ENCODE results near the gene PRKX.
"Not testable (repeated sequence)": the region's sequence is repeated elsewhere in the genome, so short reads cannot be mapped to it uniquely, and the experiment has no call there.

PRKX gene

DNA sequence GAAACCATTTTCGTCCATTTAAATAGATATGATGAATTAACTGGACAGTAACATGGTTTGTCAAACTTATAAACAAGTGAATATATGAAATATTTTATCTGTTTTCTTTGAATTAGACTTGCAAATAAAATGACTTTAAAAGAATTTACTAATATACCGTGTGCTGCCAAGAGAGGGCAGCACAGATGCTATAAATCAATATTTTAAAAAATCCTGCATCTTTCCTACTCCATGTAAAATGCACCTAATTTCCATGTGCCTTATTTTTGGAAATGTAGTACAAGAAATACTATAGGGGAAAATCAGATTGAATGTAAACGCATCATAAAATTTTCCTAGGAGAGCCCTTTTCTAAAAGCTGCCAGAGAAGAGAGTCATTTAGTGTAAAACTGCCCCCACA lies 62.2 kb downstream of the PRKX start:
- TF ChIP-seq, protein P1, sequence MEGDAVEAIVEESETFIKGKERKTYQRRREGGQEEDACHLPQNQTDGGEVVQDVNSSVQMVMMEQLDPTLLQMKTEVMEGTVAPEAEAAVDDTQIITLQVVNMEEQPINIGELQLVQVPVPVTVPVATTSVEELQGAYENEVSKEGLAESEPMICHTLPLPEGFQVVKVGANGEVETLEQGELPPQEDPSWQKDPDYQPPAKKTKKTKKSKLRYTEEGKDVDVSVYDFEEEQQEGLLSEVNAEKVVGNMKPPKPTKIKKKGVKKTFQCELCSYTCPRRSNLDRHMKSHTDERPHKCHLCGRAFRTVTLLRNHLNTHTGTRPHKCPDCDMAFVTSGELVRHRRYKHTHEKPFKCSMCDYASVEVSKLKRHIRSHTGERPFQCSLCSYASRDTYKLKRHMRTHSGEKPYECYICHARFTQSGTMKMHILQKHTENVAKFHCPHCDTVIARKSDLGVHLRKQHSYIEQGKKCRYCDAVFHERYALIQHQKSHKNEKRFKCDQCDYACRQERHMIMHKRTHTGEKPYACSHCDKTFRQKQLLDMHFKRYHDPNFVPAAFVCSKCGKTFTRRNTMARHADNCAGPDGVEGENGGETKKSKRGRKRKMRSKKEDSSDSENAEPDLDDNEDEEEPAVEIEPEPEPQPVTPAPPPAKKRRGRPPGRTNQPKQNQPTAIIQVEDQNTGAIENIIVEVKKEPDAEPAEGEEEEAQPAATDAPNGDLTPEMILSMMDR (conservative IDR thresholded peaks at IDR 0.05) = peak; percentile 67
- TF ChIP-seq ZFX (IDR thresholded peaks at IDR 0.05) = no peak
- H3K27ac ChIP-seq = no peak overlapping the region

DNA sequence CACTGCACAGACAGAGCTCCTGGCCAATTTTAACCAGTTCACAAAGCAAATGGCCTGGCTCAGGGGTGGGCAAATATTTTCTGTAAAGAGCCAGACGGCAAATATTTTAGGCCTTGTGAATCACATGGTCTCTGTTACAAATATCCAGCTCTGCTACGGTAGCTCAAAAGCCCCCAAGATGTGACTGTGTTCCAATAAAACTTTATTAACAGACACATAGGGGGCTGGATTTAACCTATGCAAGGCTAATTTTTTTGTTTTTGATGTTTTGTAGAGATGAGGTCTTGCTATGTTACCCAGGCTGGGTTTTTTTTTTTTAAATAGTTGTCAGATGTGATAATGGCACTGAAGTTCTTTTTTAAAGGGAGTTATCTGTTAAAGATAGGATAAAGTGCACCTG lies 65.4 kb downstream of the PRKX start:
- TF ChIP-seq, protein P1 (conservative IDR thresholded peaks at IDR 0.05) = no peak
- H3K27ac ChIP-seq = no peak overlapping the region

DNA sequence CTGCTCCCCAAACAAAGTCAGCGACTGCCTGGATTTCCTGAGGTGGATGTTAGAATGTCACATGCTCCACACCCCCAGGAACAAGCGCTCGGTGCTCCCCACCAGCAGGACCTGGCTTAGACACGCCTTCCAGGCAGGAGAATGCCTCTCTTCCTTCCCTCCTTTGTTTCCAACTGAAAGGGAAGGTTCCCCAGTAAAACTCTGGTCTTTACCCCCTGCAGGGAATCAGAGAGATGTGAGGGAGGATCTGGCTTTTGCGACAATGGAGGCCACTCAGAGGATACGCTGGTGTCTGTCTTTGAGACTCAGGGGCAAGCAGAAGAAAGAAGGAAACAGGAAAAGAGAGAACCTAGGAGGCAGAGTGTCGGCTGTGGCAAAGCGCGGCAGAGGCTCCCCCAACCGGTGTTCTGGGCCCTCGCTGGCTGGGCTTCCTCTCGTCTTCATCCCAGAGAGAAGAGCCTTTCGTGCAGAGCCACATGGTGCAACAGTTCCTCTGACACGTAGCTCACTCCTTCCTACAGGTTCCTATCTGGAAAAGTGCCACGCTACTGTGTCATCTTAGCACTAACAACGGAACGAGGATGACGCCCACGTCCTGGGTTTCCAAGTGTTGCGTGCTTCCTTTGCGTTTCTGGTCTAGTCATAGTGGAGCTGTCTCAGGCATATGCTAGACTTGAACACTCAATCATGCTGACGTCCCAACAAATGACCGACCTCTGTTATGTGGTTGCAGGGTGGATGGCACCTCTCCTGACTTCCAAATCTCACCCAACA lies 73.4 kb downstream of the PRKX start:
- not testable (repeated sequence) for H3K27ac ChIP-seq

DNA sequence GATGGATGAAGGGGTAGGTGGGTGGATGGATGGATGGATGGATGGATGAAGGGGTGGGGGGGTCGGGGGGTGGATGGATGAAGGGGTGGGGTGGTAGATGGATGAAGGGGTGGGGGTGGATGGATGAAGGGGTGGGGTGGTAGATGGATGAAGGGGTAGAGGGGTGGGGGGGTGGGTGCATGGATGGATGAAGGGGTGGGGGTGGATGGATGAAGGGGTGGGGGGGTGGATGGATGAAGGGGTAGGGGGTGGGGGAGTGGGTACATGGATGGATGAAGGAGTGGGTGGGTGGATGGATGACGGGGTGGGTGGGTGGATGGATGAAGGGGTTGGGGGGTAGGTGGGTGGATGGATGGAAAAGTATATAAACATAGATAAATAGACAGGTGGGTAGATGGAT lies 74.2 kb downstream of the PRKX start:
- H3K27ac ChIP-seq = no peak overlapping the region
- TF ChIP-seq, protein P1 (conservative IDR thresholded peaks at IDR 0.05) = no peak
- TF ChIP-seq ZFX (IDR thresholded peaks at IDR 0.05) = no peak

DNA sequence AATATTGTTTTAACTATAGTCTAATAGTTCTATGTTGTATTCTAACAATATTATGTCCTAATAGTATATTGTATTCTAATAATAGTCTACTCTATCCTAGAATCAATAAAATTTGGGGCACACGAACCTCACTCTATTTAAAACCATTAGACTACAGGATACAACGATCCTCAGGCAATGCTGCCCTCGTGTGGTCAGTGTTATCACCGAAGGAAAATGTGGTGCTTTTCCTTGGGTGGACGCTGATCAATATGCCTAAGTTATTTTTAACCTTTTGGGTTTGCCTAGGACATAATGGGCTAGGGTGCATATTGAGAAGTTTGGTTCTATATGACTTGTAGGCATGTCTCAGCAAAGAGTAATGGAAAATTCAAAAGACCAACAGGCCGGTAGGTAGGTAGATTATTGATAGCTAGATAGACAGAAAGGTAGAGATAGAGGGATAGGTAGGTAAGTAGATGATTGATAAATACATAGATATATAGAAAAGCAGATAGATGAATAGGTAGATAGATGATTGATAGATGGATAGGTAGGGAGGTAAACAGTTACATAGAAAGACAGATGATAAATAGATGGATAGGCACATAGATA lies 75.1 kb downstream of the PRKX start:
- H3K27ac ChIP-seq = no peak overlapping the region
- TF ChIP-seq, protein P1 (conservative IDR thresholded peaks at IDR 0.05) = peak; percentile 76
- no peak for TF ChIP-seq ZFX (IDR thresholded peaks at IDR 0.05)

DNA sequence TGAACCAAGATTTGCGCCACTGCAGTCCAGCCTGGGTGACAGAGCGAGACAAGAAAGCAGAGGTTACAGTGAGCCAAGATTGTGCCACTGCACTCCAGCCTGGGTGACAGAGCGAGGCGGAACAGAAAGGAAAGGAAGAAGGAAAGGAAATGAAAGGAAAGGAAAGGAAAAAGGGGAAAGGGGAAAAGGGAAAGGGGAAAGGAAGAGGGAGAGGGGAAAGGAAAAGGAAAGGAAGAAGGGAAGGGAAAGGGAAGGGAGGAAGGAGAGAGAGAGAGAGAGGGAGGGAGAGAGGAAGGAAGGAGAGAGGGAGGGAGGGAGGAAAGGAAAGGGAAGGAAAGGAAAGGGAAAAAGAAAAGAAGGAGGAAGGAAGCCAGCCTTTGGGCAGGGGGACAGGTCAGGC lies 76.6 kb downstream of the PRKX start:
- no peak overlapping the region for H3K27ac ChIP-seq
- TF ChIP-seq, protein P1 (conservative IDR thresholded peaks at IDR 0.05) = no peak
- TF ChIP-seq ZFX (IDR thresholded peaks at IDR 0.05) = no peak

DNA sequence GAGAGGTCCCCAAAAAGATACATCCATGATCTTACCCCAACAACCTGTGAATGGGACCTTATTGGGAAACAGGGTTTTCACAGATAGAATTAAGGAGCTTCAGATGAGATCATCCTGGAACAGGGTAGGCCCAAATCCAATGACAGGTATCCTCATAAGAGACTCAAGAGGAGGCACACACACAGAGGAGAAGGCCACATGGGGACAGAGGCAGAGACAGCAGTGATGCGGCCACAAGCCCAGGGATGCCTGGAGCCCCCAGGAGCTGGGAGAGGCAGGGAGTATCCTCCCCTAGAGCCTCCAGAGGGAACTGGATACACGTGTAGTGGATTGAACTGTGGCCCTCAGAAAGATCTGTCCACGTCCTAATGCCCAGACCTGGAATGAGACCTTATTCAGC lies 82.3 kb downstream of the PRKX start:
- H3K27ac ChIP-seq = no peak overlapping the region
- TF ChIP-seq, protein P1 (conservative IDR thresholded peaks at IDR 0.05) = no peak
- no peak for TF ChIP-seq ZFX (IDR thresholded peaks at IDR 0.05)

DNA sequence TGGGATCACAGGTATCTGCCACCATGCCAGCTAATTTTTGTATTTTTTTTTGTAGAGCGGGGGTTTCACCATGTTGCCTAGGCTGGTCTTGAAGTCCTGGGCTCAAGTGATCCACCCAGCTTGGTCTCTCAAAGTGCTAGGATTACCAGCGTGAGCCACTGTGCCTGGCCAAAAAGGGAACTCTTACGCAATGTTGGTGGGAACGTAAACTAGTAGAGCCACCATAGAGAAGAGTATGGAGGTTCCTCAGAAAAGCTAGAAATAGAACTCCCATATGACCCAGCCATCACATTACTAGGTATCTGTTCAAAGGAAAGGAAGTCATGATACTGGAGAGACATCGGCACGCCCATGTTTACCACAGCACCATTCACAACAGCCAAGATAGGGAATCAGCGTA lies 85.9 kb downstream of the PRKX start:
- no peak overlapping the region for H3K27ac ChIP-seq
- no peak for TF ChIP-seq ZFX (IDR thresholded peaks at IDR 0.05)
- TF ChIP-seq, protein P1 (conservative IDR thresholded peaks at IDR 0.05) = no peak

Measured in C4-2B (cell line).